Mesothelial cell of epicardium (in vitro differentiated cells): ENCODE results near the gene MAPK9. TPM values are rescaled to one million over a fixed set of nuclear protein-coding genes. Genes with fewer than 3 reads are reported as not detected.

Experiments
- DNase-seq, 2 experiments: peaks; one replicate each; pipeline ENCODE4 v3.0.0; 2021; ENCODE audit warnings: low spot score in 2 of 2; ENCODE audit not compliant: unreplicated experiment in 2 of 2
- H3K27ac Mint-ChIP-seq: 2 replicates; pipeline ENCODE4 v1.8.0; 2021; ENCODE audit warnings: mixed read lengths
- H3K27me3 Mint-ChIP-seq: 2 replicates; pipeline ENCODE4 v1.8.0; 2021; ENCODE audit warnings: low read depth, mixed read lengths
- H3K36me3 Mint-ChIP-seq: 2 replicates; pipeline ENCODE4 v1.8.0; 2021; ENCODE audit warnings: mixed read lengths
- H3K4me1 Mint-ChIP-seq: 2 replicates; pipeline ENCODE4 v1.8.0; 2021; ENCODE audit warnings: mixed read lengths
- H3K4me3 Mint-ChIP-seq: 2 replicates; pipeline ENCODE4 v1.8.0; 2021; ENCODE audit warnings: mild to moderate bottlenecking, moderate library complexity, mixed read lengths
- H3K9me3 Mint-ChIP-seq: 2 replicates; pipeline ENCODE4 v1.8.0; 2021; ENCODE audit warnings: mixed read lengths
- total RNA-seq: library from RNA; stranded (reverse); gene quantifications from 3 replicates; pipeline ENCODE4 v1.2.1, GENCODE V29; 2021
- TF ChIP-seq, protein P1 (sequence below): fragments of 200-600 bp; sonication (generic); IDR thresholded peaks from one replicate; pipeline ENCODE4 v1.5.0; 2021; ENCODE audit warnings: antibody characterized with exemption; ENCODE audit not compliant: unreplicated experiment

The MAPK9 gene
- total RNA-seq, 1 donor from 2014 or later: 35.7 TPM

DNA sequence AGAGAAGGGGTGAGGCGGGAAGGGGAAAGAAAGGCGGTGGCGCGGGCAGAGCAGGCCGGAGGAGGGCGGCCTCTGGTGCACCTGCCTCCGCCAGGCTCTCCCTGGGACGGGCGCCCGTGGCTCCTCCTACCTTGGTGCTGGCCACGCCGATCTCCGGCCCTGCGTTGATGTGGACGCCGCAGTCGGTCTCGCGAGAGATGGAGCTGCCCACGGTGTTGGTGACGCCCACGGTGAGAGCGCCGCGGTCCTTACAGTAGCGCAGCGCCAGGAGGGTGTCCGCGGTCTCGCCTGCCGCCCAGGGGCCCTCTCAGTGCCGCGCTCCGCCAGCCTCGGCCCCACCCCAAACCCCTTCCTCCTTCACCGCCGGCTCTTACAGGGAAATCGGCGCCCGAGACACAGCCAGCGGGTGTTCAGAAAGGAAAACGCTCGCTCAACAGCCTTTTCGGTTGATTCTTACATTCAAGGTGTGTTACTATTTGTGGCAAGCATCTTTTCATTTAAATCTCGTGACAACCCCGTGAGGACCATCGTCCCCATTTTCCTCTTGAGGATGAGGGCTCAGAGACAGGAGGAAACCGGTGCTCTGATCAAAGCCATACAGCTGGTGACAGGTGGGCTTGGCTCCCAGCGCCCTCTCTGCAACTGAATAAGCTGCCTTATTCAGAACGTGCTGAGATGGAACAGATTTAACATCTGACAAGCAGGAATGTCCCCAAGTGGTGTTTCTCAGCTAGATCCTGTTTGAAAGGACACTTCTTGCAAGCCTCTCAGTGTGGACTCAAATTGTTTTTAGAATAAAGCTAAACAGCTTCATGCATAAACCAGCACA lies 22.0 kb upstream of the MAPK9 start:
- H3K9me3 Mint-ChIP-seq: no peaks in the 10 kb centered on the region
- no peak overlapping the region for H3K27ac Mint-ChIP-seq
- peaks cover 4% of the 10 kb centered on the region for H3K36me3 Mint-ChIP-seq
- TF ChIP-seq, protein P1, sequence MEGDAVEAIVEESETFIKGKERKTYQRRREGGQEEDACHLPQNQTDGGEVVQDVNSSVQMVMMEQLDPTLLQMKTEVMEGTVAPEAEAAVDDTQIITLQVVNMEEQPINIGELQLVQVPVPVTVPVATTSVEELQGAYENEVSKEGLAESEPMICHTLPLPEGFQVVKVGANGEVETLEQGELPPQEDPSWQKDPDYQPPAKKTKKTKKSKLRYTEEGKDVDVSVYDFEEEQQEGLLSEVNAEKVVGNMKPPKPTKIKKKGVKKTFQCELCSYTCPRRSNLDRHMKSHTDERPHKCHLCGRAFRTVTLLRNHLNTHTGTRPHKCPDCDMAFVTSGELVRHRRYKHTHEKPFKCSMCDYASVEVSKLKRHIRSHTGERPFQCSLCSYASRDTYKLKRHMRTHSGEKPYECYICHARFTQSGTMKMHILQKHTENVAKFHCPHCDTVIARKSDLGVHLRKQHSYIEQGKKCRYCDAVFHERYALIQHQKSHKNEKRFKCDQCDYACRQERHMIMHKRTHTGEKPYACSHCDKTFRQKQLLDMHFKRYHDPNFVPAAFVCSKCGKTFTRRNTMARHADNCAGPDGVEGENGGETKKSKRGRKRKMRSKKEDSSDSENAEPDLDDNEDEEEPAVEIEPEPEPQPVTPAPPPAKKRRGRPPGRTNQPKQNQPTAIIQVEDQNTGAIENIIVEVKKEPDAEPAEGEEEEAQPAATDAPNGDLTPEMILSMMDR: no peak
- DNase-seq: no peak
- H3K4me1 Mint-ChIP-seq: no peaks in the 10 kb centered on the region
- no peak overlapping the region for H3K4me3 Mint-ChIP-seq
- H3K27me3 Mint-ChIP-seq: no peaks in the 10 kb centered on the region

DNA sequence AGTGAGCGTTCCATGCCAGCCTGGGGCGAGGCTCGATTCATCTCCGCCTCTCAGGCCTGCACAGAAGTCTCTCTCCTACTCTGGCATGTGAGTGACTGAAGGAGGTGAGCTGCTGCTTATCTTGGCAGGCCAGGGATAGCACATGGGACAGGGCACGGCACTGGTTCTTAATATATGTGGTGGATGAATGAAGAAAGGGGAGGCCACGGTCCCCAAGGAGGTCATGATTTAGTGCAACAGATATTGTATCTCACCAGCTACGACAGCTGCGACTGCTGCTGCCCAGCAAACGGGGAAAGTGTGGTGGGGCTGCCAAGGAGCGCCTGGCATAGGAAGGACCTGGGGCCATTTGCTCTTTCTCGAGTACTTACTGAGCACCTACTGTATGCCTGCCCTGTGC lies 19.3 kb upstream of the MAPK9 start:
- no peaks in the 10 kb centered on the region for H3K27me3 Mint-ChIP-seq
- no peak overlapping the region for H3K4me3 Mint-ChIP-seq
- TF ChIP-seq, protein P1: no peak
- H3K4me1 Mint-ChIP-seq: no peaks in the 10 kb centered on the region
- H3K27ac Mint-ChIP-seq: no peak overlapping the region
- no peaks in the 10 kb centered on the region for H3K9me3 Mint-ChIP-seq
- DNase-seq: no peak
- H3K36me3 Mint-ChIP-seq: peaks cover 4% of the 10 kb centered on the region

DNA sequence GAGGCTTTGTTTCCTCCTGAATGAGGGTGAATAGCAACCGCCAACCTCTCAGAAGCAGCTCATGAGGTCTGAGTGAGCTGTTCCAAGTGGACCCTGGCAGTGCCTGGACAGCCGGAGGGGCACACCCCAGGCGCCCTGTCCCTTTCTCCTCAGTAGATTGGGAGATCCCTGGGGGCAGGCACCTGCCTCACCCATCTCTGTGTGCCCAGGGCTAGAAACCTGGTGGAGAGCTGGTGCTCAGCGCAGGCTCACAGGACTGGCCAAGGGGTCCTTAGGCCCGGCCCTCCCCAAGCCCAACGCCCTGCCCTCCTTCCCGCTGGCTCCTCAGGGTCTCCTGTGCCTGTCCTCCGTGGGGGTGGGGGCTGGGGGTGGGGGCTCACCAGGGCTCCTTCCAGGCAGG lies 14.9 kb upstream of the MAPK9 start:
- H3K4me3 Mint-ChIP-seq: no peak overlapping the region
- TF ChIP-seq, protein P1: no peak
- H3K27me3 Mint-ChIP-seq: no peaks in the 10 kb centered on the region
- H3K9me3 Mint-ChIP-seq: no peaks in the 10 kb centered on the region
- no peaks in the 10 kb centered on the region for H3K4me1 Mint-ChIP-seq
- DNase-seq: no peak
- no peak overlapping the region for H3K27ac Mint-ChIP-seq
- peaks cover 4% of the 10 kb centered on the region for H3K36me3 Mint-ChIP-seq

DNA sequence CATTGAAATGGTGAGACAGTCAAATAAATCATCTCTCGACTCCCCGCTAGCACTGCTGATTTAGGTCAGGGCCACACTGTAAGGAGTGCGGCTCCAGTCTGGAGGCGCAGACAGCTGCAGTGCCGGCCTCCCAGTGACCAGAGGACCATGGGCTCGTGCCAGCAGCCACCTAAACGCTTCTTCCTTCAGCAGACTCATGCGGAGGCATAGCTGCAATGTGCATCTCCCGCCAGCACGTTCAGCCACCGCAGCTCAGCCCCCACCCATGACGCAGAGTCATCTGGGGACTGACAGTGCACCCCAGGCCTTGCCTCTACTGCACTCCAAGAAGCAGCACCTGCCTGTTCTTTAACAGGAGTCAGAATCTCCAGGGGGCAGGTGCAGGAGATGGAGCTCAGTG lies 13.6 kb upstream of the MAPK9 start:
- no peaks in the 10 kb centered on the region for H3K36me3 Mint-ChIP-seq
- DNase-seq: no peak
- H3K4me1 Mint-ChIP-seq: no peaks in the 10 kb centered on the region
- TF ChIP-seq, protein P1: no peak
- H3K27me3 Mint-ChIP-seq: no peaks in the 10 kb centered on the region
- H3K27ac Mint-ChIP-seq: no peak overlapping the region
- H3K9me3 Mint-ChIP-seq: no peaks in the 10 kb centered on the region
- no peak overlapping the region for H3K4me3 Mint-ChIP-seq

DNA sequence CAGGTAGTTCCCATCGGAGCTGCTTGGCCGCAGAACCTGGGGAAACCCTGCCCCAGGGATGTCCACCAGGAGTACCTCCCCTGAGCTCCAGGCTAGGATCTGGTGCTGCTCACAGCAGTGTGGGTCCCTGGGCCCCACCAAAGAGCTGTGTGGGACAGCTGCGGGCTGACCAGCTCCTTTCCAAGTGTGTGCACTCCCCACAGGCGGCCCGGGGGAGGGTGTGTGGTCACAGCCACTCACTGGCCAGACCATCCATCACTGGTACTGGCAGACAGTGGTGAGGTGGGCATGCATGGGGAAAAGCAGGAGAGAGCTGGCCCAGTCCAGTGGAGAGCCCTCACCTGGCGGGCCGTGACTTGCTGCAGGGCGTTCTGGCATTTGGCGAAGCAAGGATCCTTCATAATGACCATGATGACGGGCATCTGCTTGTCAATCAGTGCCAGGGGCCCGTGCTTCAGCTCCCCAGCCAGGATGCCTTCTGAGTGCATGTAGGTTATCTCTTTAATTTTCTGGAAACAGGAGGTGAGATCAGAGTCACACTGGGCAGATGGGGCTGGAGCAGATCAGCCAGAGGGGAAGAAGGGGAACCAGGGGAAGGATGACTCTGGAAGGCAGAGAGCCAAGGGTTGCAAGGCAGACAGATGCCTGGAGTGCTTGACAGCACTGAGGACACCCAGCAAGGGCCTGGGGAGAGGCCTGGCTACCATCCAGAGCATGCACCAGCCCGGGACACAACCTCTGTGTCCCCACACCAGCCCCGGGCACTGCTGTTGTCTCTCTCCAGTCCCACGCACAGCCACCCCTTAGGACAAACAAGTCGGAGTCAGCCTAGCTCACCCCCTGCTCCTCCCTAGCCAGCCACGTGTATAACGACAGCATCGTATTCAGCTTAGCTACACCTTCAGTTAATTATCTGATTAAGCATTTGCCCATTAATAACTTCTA lies 12.8 kb upstream of the MAPK9 start:
- Mint-ChIP-seq H3K4me3 (no peak overlapping the region), H3K27ac (no peak overlapping the region), H3K27me3 (no peaks in the 10 kb centered on the region), H3K36me3 (no peaks in the 10 kb centered on the region), H3K9me3 (no peaks in the 10 kb centered on the region), H3K4me1 (no peaks in the 10 kb centered on the region)
- TF ChIP-seq, protein P1: no peak
- DNase-seq: no peak
